22Rv1 (cell line): ENCODE results near the gene SPTLC3.

Source experiments
- H3K27ac ChIP-seq: fragments of 450-650 bp; 2 replicates; pipeline ENCODE4 v1.5.1; 2017
- CTCF ChIP-seq: fragments of 450-650 bp; IDR thresholded peaks from 2 replicates; pipeline ENCODE4 v1.5.1; 2017; ENCODE audit warnings: mild to moderate bottlenecking
- ZFX ChIP-seq: fragments of 450-650 bp; IDR thresholded peaks from 2 replicates; pipeline ENCODE4 v1.6.1; 2017; ENCODE audit warnings: antibody characterized with exemption, borderline replicate concordance

Gene SPTLC3

GRCh38 chr20:13031751-13032150, 23.0 kb downstream of the SPTLC3 start:
- TF ChIP-seq ZFX (no peak), CTCF (no peak)

GRCh38 chr20:13034115-13034514, 25.3 kb downstream of the SPTLC3 start:
- no peak for TF ChIP-seq ZFX
- no peak for TF ChIP-seq CTCF
- H3K27ac ChIP-seq = no peak overlapping the region

More at GRCh38 chr20:13031751-13032150, 23.0 kb downstream of the SPTLC3 start:
- H3K27ac ChIP-seq = no peak overlapping the region

GRCh38 chr20:13034936-13035335, 26.2 kb downstream of the SPTLC3 start:
- TF ChIP-seq CTCF = no peak
- TF ChIP-seq ZFX = no peak

GRCh38 chr20:13035399-13036152, 26.8 kb downstream of the SPTLC3 start:
- TF ChIP-seq ZFX = no peak
- TF ChIP-seq CTCF = no peak
- H3K27ac ChIP-seq = no peak overlapping the region

More at GRCh38 chr20:13034936-13035335, 26.2 kb downstream of the SPTLC3 start:
- H3K27ac ChIP-seq = no peak overlapping the region

- no peak overlapping the region for H3K27ac ChIP-seq
- TF ChIP-seq CTCF (no peak), ZFX (no peak)
Measured at GRCh38 chr20:13037727-13038126, 29.0 kb downstream of the SPTLC3 start.

- TF ChIP-seq ZFX (no peak), CTCF (no peak)
- H3K27ac ChIP-seq = no peak overlapping the region
Measured at GRCh38 chr20:13041574-13042457, 33.0 kb downstream of the SPTLC3 start.

GRCh38 chr20:13042458-13042794, 33.7 kb downstream of the SPTLC3 start:
- TF ChIP-seq CTCF = no peak
- TF ChIP-seq ZFX = no peak
- H3K27ac ChIP-seq = no peak overlapping the region
